ENCODE data around the gene CAPN15.
"Not testable (repeated sequence)": the region's sequence is repeated elsewhere in the genome, so short reads cannot be mapped to it uniquely, and the experiment has no call there.

Gene CAPN15

DNA sequence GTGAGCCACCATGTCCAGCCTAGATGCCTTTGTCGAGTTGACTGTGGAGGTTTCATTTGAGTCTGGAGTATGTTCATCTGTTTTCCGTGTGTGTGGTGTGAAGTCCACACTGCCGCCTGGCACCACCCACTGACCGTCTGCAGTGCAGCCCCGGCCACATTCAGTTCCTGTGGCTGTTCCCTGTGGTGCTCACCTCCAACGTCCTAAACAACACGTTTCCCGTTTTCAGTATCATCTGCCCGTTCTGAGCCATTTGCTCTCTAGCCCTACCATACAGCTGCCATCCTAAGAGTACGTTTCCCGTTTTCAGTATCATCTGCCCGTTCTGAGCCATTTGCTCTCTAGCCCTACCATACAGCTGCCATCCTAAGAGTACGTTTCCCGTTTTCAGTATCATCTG lies 20.0 kb upstream of the CAPN15 start:
- not testable (repeated sequence) for DNase-seq

DNA sequence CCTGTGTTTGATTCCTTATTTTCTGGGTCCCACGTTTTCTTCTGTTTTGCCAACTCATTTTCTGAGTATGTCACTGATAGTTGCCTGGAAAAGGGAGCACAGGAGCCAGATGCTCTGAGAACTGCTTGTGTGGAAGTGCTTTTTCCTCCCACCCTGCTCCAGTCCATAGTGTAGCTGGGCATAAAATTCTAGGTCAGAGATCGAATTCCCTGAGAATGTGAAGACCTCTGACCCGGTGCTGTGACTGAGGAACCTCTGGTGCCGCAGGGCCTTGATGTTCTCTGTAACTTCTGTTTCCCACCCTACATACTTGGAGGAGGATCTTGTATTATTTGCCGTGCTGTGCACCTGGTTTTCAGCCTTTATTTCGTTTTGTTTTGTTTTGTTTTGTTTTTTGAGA lies 19.5 kb upstream of the CAPN15 start:
- DNase-seq: no peak

DNA sequence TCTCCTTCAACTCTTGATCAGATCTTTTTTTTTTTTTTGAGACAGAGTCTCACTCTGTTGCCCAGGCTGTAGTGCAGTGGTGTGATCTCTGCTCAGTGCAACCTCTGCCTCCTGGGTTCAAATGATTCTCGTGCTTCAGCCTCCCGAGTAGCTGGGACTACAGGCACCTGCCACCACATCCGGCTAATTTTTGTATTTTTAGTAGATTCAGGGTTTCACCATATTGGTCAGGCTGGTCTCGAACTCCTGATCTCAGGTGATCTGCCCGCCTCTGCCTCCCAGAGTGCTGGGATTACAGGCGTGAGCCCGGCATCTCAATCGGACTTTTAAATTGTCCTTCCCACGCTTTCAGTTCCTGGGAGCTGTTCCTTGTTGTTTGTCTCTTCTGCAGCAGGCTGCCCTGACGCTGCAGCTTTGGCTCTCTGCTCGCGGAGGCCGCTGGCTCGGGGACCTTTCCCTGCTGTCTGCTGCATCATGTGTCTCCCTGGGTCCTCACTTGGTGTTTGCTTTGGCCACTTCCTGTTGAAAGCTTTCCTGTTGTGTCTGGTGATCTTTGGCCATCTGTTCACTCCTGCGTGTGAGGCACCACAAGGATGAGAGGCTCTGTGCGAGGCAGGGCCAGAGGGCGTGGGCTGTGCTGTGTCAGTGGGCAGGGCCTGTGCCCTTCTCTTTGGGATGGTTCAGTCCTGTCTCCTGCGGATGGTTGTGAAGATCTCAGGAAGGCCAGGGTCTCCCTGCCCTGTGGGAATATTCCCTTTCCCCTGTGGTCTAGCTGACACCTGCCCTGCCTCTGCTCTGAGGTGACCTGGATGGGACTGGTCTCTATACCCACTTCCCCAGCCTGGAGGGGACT lies 18.4 kb upstream of the CAPN15 start:
- no peak for DNase-seq

DNA sequence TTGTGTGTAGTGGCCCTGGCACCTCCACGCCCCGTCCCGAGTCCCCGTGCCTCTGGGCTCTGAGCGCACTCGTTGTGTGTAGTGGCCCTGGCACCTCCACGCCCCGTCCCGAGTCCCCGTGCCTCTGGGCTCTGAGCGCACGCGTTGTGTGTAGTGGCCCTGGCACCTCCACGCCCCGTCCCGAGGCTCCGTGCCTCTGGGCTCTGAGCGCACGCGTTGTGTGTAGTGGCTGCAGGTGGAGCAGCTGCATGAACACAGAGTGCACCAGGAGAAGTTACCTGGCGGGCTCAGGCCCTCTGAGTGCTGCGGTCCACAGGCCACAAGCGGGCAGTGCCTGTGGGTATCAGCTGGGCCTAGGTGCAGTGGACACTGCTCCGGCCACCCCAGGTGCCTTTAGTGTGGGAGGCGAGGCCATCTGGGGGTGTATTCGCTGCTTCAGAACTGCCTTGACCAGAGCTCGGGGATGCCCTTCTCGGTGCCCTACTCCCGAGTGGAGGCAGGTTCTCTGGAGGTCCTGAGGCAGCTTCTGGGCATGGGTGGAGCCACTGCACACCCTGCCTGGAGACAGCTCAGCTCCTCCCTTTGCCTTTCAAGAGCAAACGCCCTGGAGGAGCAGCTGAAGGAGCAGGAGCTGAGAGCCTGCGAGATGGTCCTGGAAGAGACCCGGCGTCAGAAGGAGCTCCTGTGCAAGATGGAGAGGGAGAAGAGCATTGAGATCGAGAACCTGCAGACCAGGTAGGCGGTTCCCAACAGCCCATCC lies 17.3 kb upstream of the CAPN15 start:
- no peak for DNase-seq

DNA sequence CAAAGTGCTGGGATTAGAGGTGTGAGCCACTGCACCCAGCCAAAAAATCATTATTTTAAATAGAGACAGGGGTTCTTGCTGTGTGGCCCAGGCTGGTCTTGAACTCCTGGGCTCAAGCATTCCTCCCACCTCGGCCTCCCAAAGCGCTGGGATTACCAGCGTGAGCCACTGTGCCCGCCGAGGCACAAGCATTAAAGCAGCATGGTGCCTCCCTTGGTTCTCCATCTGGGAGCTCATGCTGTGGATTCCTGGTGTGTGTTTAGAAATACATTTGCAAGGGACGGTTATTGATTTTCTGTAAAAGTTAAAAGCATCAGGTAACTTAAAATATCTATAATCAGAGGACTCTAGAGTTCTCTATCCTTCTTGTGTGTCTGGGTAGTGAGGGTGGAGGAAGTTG lies 14.7 kb upstream of the CAPN15 start:
- no peak for DNase-seq

DNA sequence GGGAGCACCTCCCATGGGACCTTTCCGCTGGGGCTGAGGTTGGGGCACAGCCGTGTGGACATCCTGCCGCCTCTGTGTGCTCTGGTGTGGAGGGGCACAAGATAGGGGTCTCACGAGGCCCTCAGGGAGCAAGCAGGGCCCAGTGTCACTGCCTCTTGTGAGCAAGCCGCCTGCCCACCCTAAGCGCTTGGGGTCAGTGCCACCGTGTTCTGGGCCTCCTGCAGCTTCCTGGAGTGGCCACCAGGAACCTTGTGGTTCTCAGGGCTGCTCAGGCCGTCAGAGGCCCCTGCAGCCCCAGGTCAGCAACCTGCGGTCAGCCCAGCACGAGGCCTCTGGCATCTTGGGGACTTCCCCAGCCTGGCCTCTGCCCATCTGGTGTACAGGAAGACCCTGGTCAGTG lies 13.6 kb upstream of the CAPN15 start:
- DNase-seq: no peak

DNA sequence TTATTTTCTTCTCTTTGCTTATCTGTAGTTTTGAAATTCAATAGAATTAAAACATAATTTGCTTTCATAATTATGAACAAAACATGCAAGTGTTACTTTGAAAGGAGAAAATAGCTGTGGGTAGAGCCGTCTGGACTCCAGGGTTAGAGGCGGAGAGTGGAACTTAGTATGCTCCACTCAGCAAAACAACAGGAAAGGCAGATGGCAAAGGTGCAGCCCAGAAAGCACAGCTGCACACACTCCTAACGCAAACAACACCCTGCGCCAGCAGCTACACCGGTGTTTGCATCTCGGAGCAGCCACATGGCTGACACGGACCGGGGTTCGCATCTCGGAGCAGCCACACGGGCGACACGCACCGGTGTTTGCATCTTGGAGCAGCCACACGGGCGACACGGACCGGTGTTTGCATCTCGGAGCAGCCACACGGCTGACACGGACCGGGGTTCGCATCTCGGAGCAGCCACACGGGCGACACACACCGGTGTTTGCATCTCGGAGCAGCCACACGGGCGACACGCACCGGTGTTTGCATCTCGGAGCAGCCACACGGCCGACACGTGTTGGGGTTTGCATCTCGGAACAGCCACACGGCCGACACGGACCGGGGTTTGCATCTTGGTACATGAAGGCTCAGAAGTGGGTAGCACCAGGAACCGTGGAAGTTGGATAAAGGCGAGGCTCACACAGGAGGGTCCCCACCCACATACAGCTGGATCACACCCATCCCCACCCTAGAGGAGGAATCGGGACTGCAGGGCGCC lies 12.2 kb upstream of the CAPN15 start:
- DNase-seq: no peak

DNA sequence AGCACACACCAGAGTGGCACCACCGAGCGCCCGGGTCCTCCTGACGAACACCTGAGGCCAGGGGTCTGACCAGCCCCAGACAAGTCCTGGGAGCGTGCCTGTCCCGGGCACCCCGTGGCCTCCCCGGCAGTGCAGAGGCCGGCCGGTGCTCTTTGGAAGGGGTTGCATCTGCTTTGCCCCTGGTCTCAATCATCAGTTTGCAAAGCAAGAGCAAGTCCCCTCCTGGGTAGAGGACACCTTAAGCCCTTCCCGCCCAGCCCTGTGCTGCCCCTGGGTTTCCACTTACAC lies 11.6 kb upstream of the CAPN15 start:
- no peak for DNase-seq

DNA sequence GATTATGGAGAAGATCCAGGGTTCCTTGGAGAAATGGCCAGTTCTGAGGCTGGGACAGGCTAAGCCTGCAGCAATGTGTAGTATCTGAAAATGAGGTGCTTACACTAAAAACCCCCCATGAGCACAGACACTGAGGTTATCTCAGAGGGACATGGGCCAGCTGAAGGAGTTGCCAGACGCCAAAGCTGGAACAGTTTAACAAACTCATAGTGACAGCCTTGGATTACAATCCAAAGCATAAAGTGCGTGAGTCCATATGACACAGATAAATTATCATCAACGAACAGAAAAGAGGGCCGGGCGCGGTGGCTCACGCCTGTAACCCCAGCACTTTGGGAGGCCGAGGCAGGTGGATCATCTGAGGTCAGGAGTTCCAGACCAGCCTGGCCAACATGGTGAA lies 11.2 kb upstream of the CAPN15 start:
- DNase-seq: no peak

DNA sequence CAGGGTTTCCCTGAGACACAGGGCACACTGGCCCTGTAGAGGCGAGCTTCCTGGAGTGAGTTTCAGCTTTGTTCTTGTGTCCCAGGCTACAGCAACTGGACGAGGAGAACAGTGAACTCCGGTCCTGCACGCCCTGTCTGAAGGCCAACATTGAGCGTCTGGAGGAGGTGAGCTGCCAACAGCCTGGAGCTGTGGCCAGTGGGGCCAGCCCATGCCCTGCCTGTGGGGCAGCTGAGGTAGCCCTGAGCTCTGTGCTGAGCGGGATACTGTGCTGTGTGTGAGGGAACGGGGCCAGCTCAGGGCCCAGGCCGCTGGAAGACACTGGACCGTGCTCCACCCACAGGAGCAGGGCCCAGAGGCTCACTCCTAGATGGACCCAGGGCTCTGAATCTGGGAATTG lies 8.7 kb upstream of the CAPN15 start:
- no peak for DNase-seq

DNA sequence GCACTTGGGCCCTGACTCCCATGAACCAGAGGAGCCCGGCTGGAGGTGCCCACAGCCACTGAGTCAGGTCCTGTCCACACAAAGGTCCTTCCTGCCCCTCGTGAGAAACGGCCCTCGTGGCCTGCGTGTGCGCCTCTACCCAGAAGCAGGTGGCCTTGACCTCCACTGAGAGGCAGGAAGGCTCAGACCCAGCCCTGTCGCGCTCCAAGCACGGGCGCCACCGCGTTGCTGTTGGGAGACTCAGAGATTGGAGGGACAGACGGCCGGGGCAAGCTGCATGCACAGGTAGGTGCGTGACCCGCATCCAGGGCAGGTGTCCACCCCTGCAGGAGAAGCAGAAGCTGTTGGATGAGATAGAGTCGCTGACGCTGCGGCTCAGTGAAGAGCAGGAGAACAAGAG lies 8.1 kb upstream of the CAPN15 start:
- DNase-seq: no peak

DNA sequence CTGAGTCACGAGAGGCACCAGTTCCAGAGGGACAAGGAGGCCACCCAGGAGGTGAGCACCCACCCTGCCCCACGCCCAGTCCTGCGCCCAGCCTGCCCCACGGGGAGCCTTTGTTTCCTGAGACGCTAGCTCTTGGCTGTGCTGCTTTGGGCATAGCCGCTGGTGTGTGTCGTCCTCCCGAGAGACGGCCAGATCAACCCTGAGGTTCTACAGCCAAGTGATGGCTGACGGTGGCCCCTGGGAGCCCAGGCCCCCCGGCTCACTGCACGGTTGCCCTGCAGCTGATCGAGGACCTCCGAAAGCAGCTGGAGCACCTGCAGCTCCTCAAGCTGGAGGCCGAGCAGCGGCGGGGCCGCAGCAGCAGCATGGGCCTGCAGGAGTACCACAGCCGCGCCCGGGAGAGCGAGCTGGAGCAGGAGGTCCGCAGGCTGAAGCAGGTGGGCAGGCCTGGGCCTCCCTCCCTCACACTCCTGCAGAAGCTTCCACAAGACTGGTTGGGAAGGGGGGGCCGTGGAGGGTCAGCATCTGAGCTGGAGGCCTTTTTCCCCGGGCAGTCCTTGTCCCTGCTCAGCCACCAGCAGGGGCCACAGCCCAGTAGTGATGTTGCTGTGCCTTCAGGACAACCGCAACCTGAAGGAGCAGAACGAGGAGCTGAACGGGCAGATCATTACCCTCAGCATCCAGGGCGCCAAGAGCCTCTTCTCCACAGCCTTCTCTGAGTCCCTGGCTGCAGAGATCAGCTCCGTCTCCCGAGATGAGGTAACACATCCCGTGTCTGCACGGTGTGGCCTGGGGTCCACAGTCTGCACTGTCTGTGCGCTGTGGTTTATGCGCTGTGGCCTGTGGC lies 7.4 kb upstream of the CAPN15 start:
- DNase-seq: no peak

DNA sequence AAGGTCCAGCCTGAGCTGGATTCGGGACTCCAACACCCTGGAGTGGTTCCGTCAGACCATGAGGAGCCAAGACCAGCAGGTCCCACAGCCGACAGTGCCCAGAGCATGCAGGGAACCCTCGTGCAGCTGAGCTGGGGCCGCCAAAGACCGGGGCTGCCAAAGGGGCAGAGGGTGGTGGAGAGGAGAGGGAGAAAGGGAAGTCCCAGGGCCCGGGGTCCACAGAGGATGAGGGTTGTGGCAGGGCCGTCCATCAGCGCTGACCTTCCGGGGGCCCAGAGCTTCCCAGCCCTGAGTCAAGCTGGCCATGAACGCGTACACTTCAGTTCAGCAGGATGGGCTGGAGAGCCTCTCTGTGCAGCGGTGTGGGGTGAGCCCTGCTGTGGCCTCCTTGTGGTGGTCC lies 6.7 kb upstream of the CAPN15 start:
- no peak for DNase-seq

DNA sequence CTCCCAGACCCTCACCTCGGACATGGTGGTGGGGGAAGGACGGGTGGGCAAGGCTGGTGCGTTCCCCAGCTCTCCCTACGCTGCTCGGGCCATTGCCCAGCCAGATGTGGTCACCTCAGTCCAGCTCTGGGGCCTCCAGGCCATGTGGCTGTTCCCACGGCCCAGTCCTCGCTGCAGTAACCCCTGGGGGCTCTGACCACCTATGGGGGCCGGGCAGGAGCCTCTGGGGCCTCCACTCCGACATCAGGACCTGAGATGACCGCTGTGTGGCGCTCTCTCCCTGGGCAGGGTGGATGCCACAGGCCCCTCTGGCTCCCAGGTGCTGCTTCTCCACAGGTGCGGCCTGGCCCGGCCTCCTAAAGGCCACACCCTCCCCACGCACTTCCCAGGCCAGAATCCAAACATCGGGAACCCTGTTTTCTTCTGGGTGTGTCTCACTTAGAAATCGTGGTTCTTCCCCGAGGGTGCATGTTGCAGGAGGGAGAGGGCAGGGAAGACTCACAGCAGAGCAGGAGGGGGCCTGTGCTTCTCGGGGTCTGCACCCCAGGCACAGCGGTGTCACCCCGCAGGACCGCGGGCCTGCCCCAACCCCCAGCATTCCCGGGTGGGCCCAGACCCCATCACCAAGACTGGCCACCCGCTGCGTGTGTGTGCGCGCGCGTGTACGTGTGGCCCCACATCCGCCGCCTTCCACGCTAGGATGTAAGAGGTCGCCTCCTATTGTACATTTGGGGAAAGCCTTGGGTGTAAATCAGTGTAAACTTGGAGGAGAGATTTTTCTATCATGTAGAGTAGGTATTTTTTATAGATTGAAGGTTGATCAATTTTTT lies 5.9 kb upstream of the CAPN15 start:
- no peak for DNase-seq

DNA sequence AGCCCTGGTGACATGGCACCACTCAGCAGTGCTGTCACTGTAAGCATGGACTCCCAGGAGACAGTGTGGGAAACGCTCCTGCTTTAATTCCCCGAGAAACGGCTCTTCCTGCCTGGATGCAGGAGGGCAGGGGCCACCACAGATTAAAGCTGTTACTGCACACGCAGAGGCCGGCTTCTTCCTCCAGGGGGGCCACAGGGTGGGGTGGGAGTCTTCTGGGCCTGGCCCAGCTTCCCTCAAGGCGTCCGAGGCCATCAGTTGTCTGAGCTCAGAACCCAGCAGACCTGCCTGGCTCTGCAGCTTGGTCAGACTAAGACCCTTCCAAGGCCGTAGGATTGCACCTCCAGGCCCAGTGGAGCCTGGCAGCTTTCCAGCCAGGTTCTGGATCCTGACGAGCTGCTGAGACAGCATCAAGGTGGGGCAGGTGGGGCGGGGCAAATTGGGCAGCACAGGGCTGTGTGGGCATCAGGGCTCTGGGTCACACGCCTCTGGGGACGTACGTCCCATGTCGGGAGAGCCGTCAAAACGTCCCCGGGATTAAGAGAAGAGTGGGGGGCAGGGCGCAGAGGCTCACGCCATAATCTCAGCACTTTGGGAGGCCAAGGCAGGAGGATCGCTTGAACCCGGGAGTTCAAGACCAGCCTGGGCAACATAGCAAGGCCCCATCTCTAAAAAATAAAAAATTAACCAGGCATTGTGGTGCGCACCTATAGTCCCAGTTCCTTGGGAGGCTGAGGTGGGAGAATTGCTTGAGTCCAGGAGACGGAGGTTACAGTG lies 5.0 kb upstream of the CAPN15 start:
- DNase-seq: no peak

DNA sequence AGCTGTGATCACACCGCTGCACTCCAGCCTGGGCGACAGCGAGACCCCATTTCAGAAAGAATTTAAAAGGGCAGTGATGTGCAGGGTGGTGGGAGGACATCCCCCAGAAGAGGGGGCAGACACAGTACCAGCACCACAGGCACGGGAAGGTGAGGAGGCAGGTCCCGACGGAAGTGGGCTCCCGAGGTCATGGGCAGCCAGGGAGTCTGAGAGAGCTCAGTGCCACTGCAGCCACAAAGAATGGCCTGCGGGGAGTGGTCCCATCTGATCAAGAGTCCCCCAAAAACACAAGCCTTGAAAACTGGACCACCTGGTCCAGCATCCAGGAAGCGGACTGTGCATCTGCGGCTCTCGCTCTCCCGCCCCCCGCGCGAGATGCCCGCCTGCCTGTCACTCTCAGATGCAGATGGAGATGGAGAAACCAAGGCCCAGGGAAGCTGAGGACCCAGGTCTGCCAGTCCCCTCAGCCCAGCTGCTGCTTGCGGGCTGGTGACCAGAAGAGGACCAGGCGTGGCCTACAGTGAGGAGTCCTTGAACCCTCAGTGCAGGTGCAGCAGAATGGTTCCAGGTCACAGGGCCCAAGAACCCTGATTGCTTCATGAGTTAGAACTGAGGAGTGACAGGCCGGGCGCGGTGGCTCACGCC lies 4.3 kb upstream of the CAPN15 start:
- DNase-seq: no peak

DNA sequence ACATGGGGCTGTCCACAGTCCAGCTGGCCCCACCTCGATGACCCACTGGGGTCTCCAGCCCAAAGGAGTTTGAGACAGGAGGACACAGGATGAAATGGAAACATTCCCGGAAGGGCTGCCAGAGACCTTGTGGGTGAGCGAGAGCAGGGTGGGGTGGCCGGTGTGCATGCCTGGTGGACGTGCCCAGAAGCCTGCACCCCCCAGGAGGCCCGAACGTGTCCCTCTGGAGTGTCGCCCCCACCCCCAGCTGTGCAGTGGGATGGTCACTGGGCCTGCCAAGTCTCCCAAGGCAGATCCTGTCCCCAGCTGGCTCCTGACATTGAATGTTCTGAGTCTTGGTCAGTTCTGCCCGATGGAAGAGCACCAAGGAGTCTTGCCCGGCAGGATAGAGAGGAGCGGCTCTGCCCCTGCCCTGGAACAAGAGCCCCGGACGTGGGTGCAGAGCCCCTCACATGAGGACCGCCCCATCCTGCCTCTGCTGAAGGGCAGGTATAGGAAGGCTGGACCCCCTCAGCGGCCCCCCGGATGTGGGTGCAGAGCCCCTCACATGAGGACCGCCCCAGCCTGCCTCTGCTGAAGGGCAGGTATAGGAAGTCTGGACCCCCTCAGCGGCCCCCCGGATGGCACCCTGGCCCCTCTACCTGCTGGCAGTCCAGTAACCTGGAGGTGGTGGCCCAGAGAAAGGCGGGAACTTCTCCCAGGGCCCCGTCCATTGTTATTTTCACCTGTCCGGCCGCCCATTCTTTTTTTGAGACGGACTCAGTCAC lies 3.1 kb upstream of the CAPN15 start:
- DNase-seq: no peak

DNA sequence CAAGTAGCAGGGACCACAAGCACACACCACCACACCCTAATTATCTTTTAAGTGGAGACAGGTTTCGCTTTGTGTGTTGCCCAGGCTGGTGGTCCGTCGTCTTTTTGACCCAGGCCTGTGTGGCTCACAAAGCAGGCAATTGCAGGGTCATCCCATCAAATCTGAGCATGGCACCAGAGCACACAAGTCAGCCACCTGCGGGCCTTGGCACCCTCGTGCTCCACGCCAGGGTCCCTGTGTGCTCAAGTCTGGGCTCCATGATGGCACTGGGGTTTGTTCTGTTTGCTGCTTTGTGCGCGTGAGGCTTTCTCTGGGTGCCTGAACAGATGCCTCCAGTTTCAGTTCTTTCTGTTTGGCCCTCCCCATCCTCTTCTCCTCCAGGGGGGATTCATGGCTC lies 2.4 kb upstream of the CAPN15 start:
- DNase-seq: no peak

DNA sequence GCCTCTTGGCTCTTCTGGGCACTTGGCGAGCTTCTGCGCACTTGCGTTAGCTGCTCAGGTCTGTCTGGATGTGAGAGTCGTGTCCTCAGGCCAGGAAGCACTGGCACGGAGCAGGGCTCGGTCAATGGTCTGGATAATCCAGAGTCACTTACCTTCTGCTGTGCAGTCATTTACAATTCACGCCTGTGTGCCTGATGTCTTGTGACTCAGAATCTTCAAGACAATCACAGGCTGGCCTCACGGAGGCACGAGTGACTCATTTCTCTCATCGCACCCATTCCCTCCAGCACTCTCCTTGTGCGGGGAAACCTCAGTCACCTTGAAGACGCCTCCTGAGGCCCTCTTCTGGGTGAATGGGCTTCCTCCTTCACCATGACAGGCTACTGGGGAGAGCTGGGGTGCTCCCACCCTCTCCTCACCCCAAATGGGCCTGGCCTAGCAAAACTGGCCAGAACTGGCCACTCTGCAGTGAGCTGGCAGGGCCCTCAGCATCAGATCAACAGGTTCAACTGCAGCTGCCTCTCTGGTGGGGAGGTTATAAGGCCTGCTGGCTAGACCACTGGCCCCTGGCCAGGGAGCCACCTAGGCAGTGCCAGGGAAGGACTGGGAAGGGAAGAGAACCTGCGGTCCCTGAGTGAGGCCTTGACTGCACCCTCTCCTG lies 1.9 kb upstream of the CAPN15 start:
- DNase-seq: no peak
